OCI-LY7 (cell line): ENCODE data around the gene PARD3.

ENCODE experiments used
- EZH2phosphoT487 ChIP-seq: fragments of 200-600 bp; sonication (generic); IDR thresholded peaks from 2 replicates; pipeline ENCODE4 v1.6.1; 2018; ENCODE audit warnings: low read depth, borderline replicate concordance, mild to moderate bottlenecking, mixed run types, antibody characterized with exemption, low read length, moderate library complexity, mixed read lengths
- TF ChIP-seq, protein P1 (sequence below): fragments of 200-600 bp; sonication (generic); conservative IDR thresholded peaks from 2 replicates; pipeline ENCODE4 v1.5.1; 2014; ENCODE audit warnings: mild to moderate bottlenecking, antibody characterized with exemption, low read length, moderate library complexity, mixed read lengths

DNA sequence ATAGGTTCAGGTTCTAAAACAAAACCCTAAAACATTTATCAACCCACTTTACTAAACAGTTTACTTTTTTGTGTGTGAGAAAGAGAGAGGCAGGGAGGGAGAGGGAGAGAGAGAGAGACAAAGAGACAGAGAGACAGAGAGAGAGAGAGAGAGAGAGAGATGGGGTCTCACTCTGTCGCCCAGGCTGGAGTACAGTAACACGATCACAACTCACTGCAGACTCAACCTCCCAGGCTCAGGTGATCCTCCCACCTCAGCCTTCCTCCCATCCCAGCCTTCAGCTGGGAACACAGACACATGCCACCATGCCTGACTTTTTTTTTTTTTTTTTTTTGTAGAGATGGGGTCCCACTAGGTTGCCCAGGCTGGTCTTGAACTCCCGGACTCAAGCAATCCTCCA, 52.9 kb downstream of the PARD3 start:
- TF ChIP-seq, protein P1, sequence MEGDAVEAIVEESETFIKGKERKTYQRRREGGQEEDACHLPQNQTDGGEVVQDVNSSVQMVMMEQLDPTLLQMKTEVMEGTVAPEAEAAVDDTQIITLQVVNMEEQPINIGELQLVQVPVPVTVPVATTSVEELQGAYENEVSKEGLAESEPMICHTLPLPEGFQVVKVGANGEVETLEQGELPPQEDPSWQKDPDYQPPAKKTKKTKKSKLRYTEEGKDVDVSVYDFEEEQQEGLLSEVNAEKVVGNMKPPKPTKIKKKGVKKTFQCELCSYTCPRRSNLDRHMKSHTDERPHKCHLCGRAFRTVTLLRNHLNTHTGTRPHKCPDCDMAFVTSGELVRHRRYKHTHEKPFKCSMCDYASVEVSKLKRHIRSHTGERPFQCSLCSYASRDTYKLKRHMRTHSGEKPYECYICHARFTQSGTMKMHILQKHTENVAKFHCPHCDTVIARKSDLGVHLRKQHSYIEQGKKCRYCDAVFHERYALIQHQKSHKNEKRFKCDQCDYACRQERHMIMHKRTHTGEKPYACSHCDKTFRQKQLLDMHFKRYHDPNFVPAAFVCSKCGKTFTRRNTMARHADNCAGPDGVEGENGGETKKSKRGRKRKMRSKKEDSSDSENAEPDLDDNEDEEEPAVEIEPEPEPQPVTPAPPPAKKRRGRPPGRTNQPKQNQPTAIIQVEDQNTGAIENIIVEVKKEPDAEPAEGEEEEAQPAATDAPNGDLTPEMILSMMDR = no peak
- no peak for TF ChIP-seq EZH2phosphoT487
